ENCODE measurements around the gene FNIP2.

DNA sequence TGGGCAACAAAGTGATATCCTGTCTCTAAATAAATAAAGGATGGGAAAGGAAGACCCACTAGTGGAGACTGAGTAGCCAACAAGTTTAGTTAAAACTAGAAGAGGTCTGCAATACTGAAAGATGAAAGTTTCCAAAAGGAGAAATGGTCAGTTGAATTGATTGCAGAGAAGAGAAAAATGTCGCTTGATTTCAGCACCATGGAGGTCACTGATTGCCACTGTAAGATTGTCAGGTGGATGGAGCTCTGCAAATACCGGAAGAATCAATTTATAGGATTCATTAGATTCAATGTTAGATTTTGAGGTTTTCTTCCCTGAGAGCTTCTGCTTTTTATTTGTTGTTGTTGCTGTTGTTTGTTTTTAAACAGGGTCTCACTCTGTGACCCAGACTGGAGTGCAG lies 5.4 kb upstream of the FNIP2 start:
- TF ChIP-seq ZNF174 (tag by site-specific recombination; IDR thresholded peaks at IDR 0.05) (no peak), ZNF707 (tag by site-specific recombination; IDR thresholded peaks at IDR 0.05) (no peak), YY2 (tag by site-specific recombination; IDR thresholded peaks at IDR 0.05) (no peak), CTCF (tag by site-specific recombination; IDR thresholded peaks at IDR 0.05) (no peak), ZNF423 (tag by site-specific recombination; IDR thresholded peaks at IDR 0.05) (no peak)
- TF ChIP-seq, protein P1, sequence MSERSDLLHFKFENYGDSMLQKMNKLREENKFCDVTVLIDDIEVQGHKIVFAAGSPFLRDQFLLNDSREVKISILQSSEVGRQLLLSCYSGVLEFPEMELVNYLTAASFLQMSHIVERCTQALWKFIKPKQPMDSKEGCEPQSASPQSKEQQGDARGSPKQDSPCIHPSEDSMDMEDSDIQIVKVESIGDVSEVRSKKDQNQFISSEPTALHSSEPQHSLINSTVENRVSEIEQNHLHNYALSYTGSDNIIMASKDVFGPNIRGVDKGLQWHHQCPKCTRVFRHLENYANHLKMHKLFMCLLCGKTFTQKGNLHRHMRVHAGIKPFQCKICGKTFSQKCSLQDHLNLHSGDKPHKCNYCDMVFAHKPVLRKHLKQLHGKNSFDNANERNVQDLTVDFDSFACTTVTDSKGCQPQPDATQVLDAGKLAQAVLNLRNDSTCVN (tag by site-specific recombination; optimal IDR thresholded peaks at IDR 0.05) = no peak
